PC-3 (cell line): ENCODE results near the gene TMEM218. TPM values are rescaled to one million over a fixed set of nuclear protein-coding genes. Genes with fewer than 3 reads are reported as not detected.
"Not testable (repeated sequence)": the region's sequence is repeated elsewhere in the genome, so short reads cannot be mapped to it uniquely, and the experiment has no call there.

Experiments used
- ATAC-seq: fragments of 200-7000 bp; cut with Tn5 transposase; 2 replicates; pipeline ENCODE4 v1.9.1; 2020; ENCODE audit warnings: mild to moderate bottlenecking, moderate library complexity
- BruUV-seq: library from RNA; stranded (reverse); fragments of 400-500 nt; replicated peaks from 2 replicates; lab custom pipeline; 2021; lab: Mats Ljungman, UMichigan
- CTCF ChIA-PET: fragments of 300-600 bp; sonication (Branson Sonifier 250); formaldehyde crosslinking; loops from one replicate; lab custom pipeline; 2022; ENCODE audit warnings: antibody characterized with exemption; lab: Charles Lee
- POLR2A ChIA-PET: fragments of 300-600 bp; sonication (Branson Sonifier 250); formaldehyde crosslinking; loops from one replicate; lab custom pipeline; 2022; ENCODE audit warnings: antibody characterized with exemption; ENCODE audit not compliant: unreplicated experiment; lab: Charles Lee
- DNase-seq: peaks from one replicate; pipeline ENCODE4 v3.0.0-alpha.2; 2015
- H2AFZ ChIP-seq: fragments of 300-600 bp; sonication (generic); 2 replicates; pipeline ENCODE4 v1.6.0; 2016; ENCODE audit warnings: antibody characterized with exemption, low read length
- H3F3A ChIP-seq: fragments of 300-600 bp; sonication (generic); one replicate; pipeline ENCODE4 v1.6.0; 2017; ENCODE audit warnings: antibody characterized with exemption, low read length, control low read depth, mild to moderate bottlenecking; ENCODE audit not compliant: unreplicated experiment
- H3K27ac ChIP-seq: fragments of 300-600 bp; sonication (generic); 2 replicates; pipeline ENCODE4 v1.5.1; 2016; ENCODE audit warnings: mild to moderate bottlenecking, low read length
- H3K27me3 ChIP-seq: fragments of 300-600 bp; sonication (generic); 2 replicates; pipeline ENCODE4 v1.6.1; 2016; ENCODE audit warnings: low read length, mixed read lengths
- H3K36me3 ChIP-seq: fragments of 300-600 bp; sonication (generic); 2 replicates; pipeline ENCODE4 v1.6.1; 2016; ENCODE audit warnings: low read depth, mixed run types, low read length, mixed read lengths
- H3K4me1 ChIP-seq: fragments of 300-600 bp; sonication (generic); 2 replicates; pipeline ENCODE4 v1.5.1; 2016; ENCODE audit warnings: low read length; ENCODE audit not compliant: insufficient read depth
- H3K4me2 ChIP-seq: fragments of 300-600 bp; sonication (generic); 2 replicates; pipeline ENCODE4 v1.6.0; 2016; ENCODE audit warnings: low read length
- H3K4me3 ChIP-seq: fragments of 300-600 bp; sonication (generic); 2 replicates; pipeline ENCODE4 v1.5.1; 2016; ENCODE audit warnings: mild to moderate bottlenecking, low read length, mixed read lengths
- H3K79me2 ChIP-seq: fragments of 300-600 bp; sonication (generic); 2 replicates; pipeline ENCODE4 v1.6.1; 2017; ENCODE audit warnings: low read length, mixed read lengths
- H3K9ac ChIP-seq: fragments of 300-600 bp; sonication (generic); 2 replicates; pipeline ENCODE4 v1.6.0; 2016; ENCODE audit warnings: mild to moderate bottlenecking, low read length
- H3K9me2 ChIP-seq: fragments of 300-600 bp; sonication (generic); replicated peaks from 2 replicates; pipeline ENCODE4 v1.6.1; 2016; ENCODE audit warnings: mixed run types, low read length, mixed read lengths
- H3K9me3 ChIP-seq: fragments of 300-600 bp; sonication (generic); 2 replicates; pipeline ENCODE4 v1.6.1; 2016; ENCODE audit warnings: low read length, mixed read lengths
- H4K20me1 ChIP-seq: fragments of 300-600 bp; sonication (generic); 2 replicates; pipeline ENCODE4 v1.6.1; 2016; ENCODE audit warnings: low read length, mixed read lengths
- CTCF ChIP-seq: fragments of 300-600 bp; sonication (generic); conservative IDR thresholded peaks from 2 replicates; pipeline ENCODE4 v1.5.1; 2017; ENCODE audit warnings: antibody characterized with exemption, low read depth, mild to moderate bottlenecking, low read length
- EZH2 ChIP-seq: fragments of 300-600 bp; sonication (generic); IDR thresholded peaks from one replicate; pipeline ENCODE4 v1.6.1; 2017; ENCODE audit warnings: antibody characterized with exemption, mild to moderate bottlenecking, low read length; ENCODE audit not compliant: unreplicated experiment
- EZH2phosphoT487 ChIP-seq: fragments of 300-600 bp; sonication (generic); IDR thresholded peaks from 2 replicates; pipeline ENCODE4 v1.6.1; 2018; ENCODE audit warnings: mild to moderate bottlenecking, antibody characterized with exemption, low read length, borderline replicate concordance
- intact Hi-C: fragments of 100-400 bp; cut with micrococcal nuclease; formaldehyde crosslinking; loops from 2 replicates; pipeline ENCODE4 v1.9.0; 2023
- total RNA-seq: library from RNA; depleted of rRNA; stranded (reverse); fragments of >200 nt; gene quantifications from 2 replicates; pipeline ENCODE4 v1.2.3, GENCODE V29; 2014

TMEM218 gene
- total RNA-seq, 1 experiment from 2014 or later, result 37.0 TPM

- ChIA-PET POLR2A (interaction anchor here (0.7 to 1.1 kb wide), 2 partner anchors 20 to 30 kb away, joined by 3 to 5 read pairs; no protein-coding TSS in a partner anchor), CTCF (interaction anchor here (0.5 to 1.2 kb wide), 9 partner anchors 8 to 314 kb away, joined by 3 to 10 read pairs (median 3); partner anchors contain the start of gene TMEM218)
- Histone ChIP-seq H3K27me3 (no peaks in the 10 kb centered on the region), H3K9ac (no peak overlapping the region), H3K9me2 (no peaks in the 10 kb centered on the region), H3F3A (no peaks in the 10 kb centered on the region), H4K20me1 (no peaks in the 10 kb centered on the region), H3K36me3 (no peaks in the 10 kb centered on the region; the same call in 1 of the 2 replicates), H3K4me3 (no peak overlapping the region), H3K27ac (no peak overlapping the region), H3K9me3 (no peaks in the 10 kb centered on the region), H3K4me2 (0 out of 2 replicates have a peak overlapping the region, but pooled peaks have one; percentile 3), H2AFZ (no peak overlapping the region), H3K79me2 (no peaks in the 10 kb centered on the region), H3K4me1 (peaks cover 8% of the 10 kb centered on the region; the same call in 1 of the 2 replicates)
- no TSS peak for BruUV-seq
- peak; percentile 62 for DNase-seq
- TF ChIP-seq CTCF (peak; percentile 89), EZH2 (no peak), EZH2phosphoT487 (no peak)
- intact Hi-C loops, result loop anchor here (1.0 kb wide), 4 partner anchors 50 to 258 kb away; no protein-coding TSS in a partner anchor
- ATAC-seq, result peak; percentile 82
These were observed 20.1 kb downstream of the TMEM218 start for GRCh38 chr11:125091247-125091876.

- Histone ChIP-seq H3K4me1 (peaks cover 8% of the 10 kb centered on the region; the same call in 1 of the 2 replicates), H3K9me2 (no peaks in the 10 kb centered on the region), H3K9ac (no peak overlapping the region), H3K79me2 (no peaks in the 10 kb centered on the region), H3K27me3 (no peaks in the 10 kb centered on the region), H3K4me3 (no peak overlapping the region), H3K36me3 (no peaks in the 10 kb centered on the region; the same call in 1 of the 2 replicates), H3K27ac (no peak overlapping the region), H3K9me3 (no peaks in the 10 kb centered on the region), H3K4me2 (no peak overlapping the region), H2AFZ (no peak overlapping the region), H3F3A (no peaks in the 10 kb centered on the region), H4K20me1 (no peaks in the 10 kb centered on the region)
- BruUV-seq, result no TSS peak
- TF ChIP-seq CTCF, result no peak
- TF ChIP-seq EZH2phosphoT487, result no peak
- no peak for TF ChIP-seq EZH2
- ATAC-seq, result peak; percentile 8; the same call in 1 of the 2 replicates
- CTCF ChIA-PET, result interaction anchor here (0.5 to 1.2 kb wide), 8 partner anchors 20 to 315 kb away, joined by 3 to 10 read pairs (median 4); partner anchors contain the start of gene TMEM218
- POLR2A ChIA-PET, result interaction anchor here (0.7 to 1.1 kb wide), 2 partner anchors 21 to 30 kb away, joined by 3 to 5 read pairs; no protein-coding TSS in a partner anchor
- intact Hi-C loops, result loop anchor here (1.0 kb wide), 4 partner anchors 50 to 258 kb away; no protein-coding TSS in a partner anchor
- DNase-seq, result no peak
These were observed 20.6 kb downstream of the TMEM218 start for GRCh38 chr11:125090816-125091215.

GRCh38 chr11:125090151-125090550 lies 21.3 kb downstream of the TMEM218 start:
- CTCF ChIA-PET, H3K4me3 ChIP-seq, BruUV-seq: not testable (repeated sequence)

GRCh38 chr11:125089481-125089880 lies 21.9 kb downstream of the TMEM218 start:
- ATAC-seq, H2AFZ ChIP-seq, H3K9ac ChIP-seq, H3K4me3 ChIP-seq, H3K27ac ChIP-seq, H3K9me3 ChIP-seq, H3F3A ChIP-seq, BruUV-seq, H3K27me3 ChIP-seq, H3K9me2 ChIP-seq, CTCF ChIA-PET, DNase-seq, POLR2A ChIA-PET, H4K20me1 ChIP-seq, H3K4me2 ChIP-seq, H3K36me3 ChIP-seq, H3K79me2 ChIP-seq, H3K4me1 ChIP-seq: not testable (repeated sequence)
- intact Hi-C loops, result loop anchor here (1.0 kb wide), 1 partner anchor 127 kb away; no protein-coding TSS in a partner anchor

More at GRCh38 chr11:125090151-125090550, 21.3 kb downstream of the TMEM218 start:
- H3K4me2 ChIP-seq, intact Hi-C loops, H3K79me2 ChIP-seq, H3K36me3 ChIP-seq, H3F3A ChIP-seq, ATAC-seq, H3K9ac ChIP-seq, H3K9me3 ChIP-seq, H3K9me2 ChIP-seq, H4K20me1 ChIP-seq, H3K4me1 ChIP-seq, H3K27me3 ChIP-seq, H3K27ac ChIP-seq, H2AFZ ChIP-seq, DNase-seq: not testable (repeated sequence)
- POLR2A ChIA-PET, result interaction anchor here (1.1 kb wide), 1 partner anchor 22 kb away, joined by 5 read pairs; no protein-coding TSS in a partner anchor
